Stimulated activated CD8-positive, alpha-beta memory T cell treated with anti-CD3 and anti-CD28 coated beads, Interleukin-15, amount 100 ng/mL, for 1 hour (primary cell): ENCODE results near the gene TRIM71.
"Not testable (repeated sequence)": the region's sequence is repeated elsewhere in the genome, so short reads cannot be mapped to it uniquely, and the experiment has no call there.

Source experiments
- DNase-seq: peaks from one replicate; pipeline ENCODE4 v3.0.0-alpha.2; 2020; ENCODE audit warnings: low read depth

The TRIM71 gene

DNA sequence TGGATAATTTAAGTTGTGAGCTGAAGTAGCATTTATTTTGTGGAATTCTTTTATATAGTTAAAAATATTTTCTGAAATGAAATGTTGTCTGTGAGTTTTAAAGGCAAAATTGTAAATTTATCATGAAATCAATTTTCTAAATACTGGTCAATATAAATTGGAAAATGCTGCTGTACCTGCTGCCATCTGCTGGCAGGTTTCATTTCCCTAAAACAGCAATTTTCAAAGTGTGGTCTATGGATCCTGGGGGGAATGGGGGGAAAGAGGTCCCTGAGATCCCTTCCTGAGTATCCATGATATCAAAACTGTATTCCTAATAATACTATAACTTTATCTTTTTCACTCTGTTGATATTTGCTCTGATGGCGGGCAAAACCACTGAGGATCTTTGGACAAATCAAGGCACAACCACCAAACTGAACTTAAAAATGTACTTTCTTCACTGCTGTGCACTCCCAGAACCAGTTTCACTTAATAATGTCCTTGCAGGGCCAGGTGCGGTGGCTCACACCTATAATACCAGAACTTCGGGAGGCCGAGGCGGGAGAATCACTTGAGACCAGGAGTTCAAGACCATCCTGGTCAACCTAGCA lies 116.4 kb downstream of the TRIM71 start:
- DNase-seq: no peak

- DNase-seq: no peak
Measured at GRCh38 chr3:32937331-32937730, 119.5 kb downstream of the TRIM71 start.

GRCh38 chr3:32939531-32940284 lies 121.9 kb downstream of the TRIM71 start:
- not testable (repeated sequence) for DNase-seq

DNA sequence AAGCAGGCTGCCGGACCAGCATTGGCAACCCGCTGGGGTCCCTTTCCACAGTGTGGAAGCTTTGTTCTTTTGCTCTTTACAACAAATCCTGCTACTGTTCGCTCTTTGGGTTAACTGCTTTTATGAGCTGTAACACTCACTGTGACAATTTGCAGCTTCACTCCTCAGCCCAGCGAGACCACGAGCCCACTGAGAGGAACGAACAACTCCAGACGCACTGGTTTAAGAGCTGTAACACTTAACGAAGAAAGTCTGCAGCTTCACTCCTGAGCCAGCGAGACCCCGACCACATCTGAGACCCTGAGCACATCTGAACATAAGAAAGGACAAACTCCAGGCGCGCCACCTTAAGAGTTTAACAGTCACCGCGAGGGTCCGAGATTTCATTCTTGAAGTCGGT lies 122.9 kb downstream of the TRIM71 start:
- no peak for DNase-seq

DNA sequence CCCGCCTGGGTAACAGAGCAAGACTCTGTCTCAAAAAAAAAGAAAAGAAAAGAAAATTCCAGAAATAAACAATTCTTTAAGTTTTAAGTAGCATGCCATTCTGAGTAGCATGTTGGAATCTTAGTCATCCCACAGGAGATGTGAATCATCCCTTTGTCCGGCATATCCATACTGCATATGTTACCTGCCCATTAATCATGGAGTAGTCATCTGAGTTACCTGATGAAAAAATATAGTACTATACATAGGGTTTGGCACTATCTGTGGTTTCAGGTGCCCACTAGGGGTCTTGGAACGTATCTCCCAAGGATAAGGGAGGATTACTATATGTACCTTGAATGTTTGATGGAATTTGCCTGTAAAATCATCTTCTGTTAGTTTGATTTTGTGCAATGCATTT lies 127.3 kb downstream of the TRIM71 start:
- no peak for DNase-seq

DNA sequence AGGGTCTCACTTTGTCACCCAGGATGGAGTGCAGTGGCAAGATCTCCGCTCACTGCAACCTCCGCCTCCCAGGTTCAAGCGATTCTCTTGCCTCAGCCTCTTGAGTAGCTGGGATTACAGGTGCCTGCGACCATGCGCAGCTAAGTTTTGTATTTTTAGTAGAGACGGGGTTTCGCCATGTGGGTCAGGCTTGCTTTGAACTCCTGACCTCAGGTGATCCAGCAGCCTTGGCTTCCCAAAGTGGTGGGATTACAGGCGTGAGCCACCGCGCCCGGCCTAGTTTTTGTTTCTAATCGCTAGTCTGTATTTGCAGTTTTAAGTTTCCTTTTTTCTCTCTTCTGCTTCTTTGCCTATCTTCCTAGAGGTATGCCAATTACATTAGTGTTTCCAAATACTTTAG lies 127.8 kb downstream of the TRIM71 start:
- DNase-seq: not testable (repeated sequence)

GRCh38 chr3:32946973-32947788 lies 129.4 kb downstream of the TRIM71 start:
- DNase-seq: no peak
